Measurements from ENCODE around the gene SP140L. TPM values are rescaled to one million over a fixed set of nuclear protein-coding genes. Genes with fewer than 3 reads are reported as not detected.
"Not testable (repeated sequence)": the region's sequence is repeated elsewhere in the genome, so short reads cannot be mapped to it uniquely, and the experiment has no call there.

Gene SP140L
- total RNA-seq, 2 donors from 2014 or later: 13.2 to 14.4 TPM

DNA sequence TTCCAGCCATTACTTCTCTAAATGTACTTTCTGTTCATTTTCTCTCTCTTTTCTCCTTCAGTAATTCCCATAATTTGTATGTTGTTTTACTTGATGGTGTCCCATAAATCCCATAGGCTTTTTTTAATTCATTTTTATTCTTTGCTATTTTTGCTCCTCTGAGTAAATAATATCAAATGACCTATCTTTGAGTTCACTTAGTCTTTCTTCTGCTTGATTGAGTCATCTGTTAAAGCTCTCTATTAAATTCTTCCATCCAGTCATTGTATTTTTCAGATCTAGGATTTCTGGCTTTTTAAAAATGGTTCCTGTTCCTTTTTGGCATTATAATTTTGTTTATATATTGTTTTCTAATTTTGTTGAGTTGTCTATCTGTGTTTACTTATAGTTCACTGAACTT, 102.5 kb downstream of the SP140L start:
- no peak overlapping the region for H3K27ac ChIP-seq
- H3K27me3 ChIP-seq: no peaks in the 10 kb centered on the region
- TF ChIP-seq, protein P1, sequence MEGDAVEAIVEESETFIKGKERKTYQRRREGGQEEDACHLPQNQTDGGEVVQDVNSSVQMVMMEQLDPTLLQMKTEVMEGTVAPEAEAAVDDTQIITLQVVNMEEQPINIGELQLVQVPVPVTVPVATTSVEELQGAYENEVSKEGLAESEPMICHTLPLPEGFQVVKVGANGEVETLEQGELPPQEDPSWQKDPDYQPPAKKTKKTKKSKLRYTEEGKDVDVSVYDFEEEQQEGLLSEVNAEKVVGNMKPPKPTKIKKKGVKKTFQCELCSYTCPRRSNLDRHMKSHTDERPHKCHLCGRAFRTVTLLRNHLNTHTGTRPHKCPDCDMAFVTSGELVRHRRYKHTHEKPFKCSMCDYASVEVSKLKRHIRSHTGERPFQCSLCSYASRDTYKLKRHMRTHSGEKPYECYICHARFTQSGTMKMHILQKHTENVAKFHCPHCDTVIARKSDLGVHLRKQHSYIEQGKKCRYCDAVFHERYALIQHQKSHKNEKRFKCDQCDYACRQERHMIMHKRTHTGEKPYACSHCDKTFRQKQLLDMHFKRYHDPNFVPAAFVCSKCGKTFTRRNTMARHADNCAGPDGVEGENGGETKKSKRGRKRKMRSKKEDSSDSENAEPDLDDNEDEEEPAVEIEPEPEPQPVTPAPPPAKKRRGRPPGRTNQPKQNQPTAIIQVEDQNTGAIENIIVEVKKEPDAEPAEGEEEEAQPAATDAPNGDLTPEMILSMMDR (IDR thresholded peaks at IDR 0.05): no peak
- peaks cover 8% of the 10 kb centered on the region for H3K36me3 ChIP-seq
- no peaks in the 10 kb centered on the region for H3K9me3 ChIP-seq
- no peak overlapping the region for H3K4me3 ChIP-seq
- intact Hi-C loops (cut with DNase I): no loop called here
- DNase-seq: no peak
- no peaks in the 10 kb centered on the region for H3K4me1 ChIP-seq
- no peak overlapping the region for H3K9ac ChIP-seq (ENCODE audit: low read depth in 2 of 2, low read length in 2 of 2)

DNA sequence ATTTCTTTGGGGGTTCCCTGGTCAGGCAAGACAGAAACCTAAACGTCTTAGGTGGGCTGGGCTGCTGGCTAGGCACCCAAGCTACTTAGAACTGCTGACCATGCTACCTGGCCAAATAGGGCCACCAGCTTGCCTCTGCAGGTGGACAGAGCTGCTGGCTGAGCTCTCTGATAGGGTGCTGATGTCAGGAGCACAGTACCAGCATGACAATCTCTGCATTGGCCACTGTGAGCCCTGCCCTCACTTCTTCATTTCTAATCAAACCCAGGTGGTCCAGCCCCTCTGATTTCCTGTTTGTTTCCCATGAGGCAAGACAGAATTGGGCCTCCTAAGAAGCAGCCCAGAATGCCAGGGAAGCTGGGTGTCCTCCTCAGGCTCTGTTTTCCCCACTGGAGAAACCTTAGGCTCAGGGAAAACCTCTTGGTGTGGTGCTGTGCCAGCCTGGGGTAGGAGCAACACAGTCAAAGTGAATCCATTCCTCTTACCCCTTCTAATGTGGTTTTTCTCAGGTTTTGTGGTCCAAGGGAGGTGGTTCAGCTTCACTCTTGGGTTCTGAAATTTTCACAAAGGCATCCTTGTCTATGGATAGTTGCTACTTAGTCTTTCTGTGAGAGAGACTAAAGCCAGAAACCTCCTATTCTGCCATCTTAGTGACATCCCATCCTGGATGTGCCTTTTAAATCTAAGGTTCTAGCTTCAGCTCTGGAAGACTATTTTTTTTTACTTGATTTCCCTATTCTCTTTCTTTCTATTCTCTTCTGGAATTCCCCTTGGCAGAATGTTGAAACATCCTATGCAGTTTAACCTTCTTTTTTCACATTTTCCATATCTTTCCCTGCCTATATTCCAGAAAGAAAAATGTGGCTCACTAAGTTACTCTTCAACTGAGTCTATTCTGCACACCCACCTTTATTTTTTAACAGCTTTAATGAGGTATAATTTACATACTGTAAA, 104.2 kb downstream of the SP140L start:
- DNase-seq: no peak

DNA sequence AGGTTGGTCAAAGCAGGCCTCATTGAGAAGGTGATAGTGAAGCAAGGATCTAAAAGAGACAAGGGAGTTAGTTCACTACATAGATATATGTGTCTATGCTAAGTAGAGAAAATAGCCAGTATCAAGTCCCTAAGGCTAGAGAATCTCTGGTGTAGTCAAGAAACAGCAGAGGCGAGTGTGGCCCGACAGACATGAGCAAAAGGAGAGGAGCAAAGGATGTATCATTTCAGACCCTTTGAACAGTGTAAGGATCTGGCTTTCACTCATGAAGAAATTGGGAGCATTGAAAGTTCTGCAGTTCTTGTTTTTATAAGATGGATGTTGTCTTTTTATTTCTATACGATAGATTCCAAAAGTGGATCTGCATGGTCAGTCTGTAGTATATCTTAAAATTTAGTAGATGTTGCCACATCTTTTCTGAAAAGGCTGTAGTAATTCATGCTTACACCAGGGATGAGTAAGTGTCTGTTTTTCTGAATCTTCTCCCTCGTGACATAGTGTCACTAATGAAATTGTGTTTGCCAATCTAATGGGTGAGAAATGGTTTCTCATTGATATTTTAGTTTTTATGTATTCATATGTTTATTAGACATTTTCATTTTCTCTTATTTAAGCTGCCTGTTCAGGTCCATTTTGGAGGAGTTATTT, 107.8 kb downstream of the SP140L start:
- H3K27me3 ChIP-seq: no peaks in the 10 kb centered on the region
- peaks cover 3% of the 10 kb centered on the region for H3K36me3 ChIP-seq
- H3K9ac ChIP-seq (ENCODE audit: low read depth in 2 of 2, low read length in 2 of 2): no peak overlapping the region
- H3K9me3 ChIP-seq: no peaks in the 10 kb centered on the region
- H3K4me3 ChIP-seq: no peak overlapping the region
- intact Hi-C loops (cut with DNase I): no loop called here
- H3K27ac ChIP-seq: no peak overlapping the region
- TF ChIP-seq, protein P1 (IDR thresholded peaks at IDR 0.05): no peak
- no peaks in the 10 kb centered on the region for H3K4me1 ChIP-seq
- DNase-seq: no peak

More for the DNA sequence above, 104.2 kb downstream of the SP140L start:
- Histone ChIP-seq H3K36me3 (peaks cover 8% of the 10 kb centered on the region), H3K27ac (no peak overlapping the region), H3K4me3 (no peak overlapping the region), H3K4me1 (no peaks in the 10 kb centered on the region), H3K9ac (ENCODE audit: low read depth in 2 of 2, low read length in 2 of 2) (no peak overlapping the region), H3K27me3 (no peaks in the 10 kb centered on the region), H3K9me3 (no peaks in the 10 kb centered on the region)
- intact Hi-C loops (cut with DNase I): no loop called here
- TF ChIP-seq, protein P1 (IDR thresholded peaks at IDR 0.05): no peak

DNA sequence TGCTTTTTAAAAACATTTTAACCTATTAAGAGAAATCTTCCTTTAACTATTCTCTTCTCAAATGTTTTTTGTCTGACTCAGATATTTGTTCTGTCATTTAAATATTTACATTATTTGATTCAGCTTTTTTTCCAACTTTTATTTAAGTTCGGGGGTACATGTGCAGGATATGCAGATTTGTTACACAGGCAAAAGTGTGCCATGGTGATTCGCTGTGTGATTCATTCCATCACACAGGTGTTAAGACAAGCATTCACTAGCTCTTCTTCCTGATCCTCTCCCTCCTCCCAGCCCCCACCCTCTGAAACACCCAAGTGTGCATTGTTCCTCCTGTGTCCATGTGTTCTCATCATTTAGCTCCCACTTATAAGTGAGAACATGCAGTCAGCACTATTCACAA, 108.4 kb downstream of the SP140L start:
- Histone ChIP-seq H3K36me3 (no peaks in the 10 kb centered on the region), H3K4me3 (no peak overlapping the region), H3K4me1 (no peaks in the 10 kb centered on the region), H3K27ac (no peak overlapping the region), H3K9ac (ENCODE audit: low read depth in 2 of 2, low read length in 2 of 2) (no peak overlapping the region), H3K27me3 (no peaks in the 10 kb centered on the region), H3K9me3 (no peaks in the 10 kb centered on the region)
- DNase-seq: no peak
- intact Hi-C loops (cut with DNase I): no loop called here
- TF ChIP-seq, protein P1 (IDR thresholded peaks at IDR 0.05): no peak

DNA sequence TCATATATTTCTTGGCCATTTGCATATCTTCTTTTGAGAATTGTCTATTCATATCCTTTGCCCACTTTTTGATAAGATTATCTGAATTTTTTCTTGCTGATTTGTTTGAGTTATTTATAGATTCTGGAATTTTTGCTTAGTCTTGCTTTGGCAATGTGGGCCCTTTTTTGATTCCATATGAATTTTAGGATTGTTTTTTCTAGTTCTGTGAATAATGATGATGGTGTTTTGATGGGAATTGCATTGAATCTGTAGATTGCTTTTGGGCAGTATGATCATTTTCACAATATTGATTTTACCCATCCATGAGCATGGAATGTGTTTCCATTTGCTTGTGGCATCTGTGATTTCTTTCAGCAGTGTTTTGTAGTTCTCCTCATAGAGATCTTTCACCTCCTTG, 112.1 kb downstream of the SP140L start:
- H3K9me3 ChIP-seq; H3K4me3 ChIP-seq; H3K36me3 ChIP-seq; H3K4me1 ChIP-seq; DNase-seq; H3K27me3 ChIP-seq; H3K9ac ChIP-seq (ENCODE audit: low read depth in 2 of 2, low read length in 2 of 2); intact Hi-C loops (cut with DNase I); H3K27ac ChIP-seq: not testable (repeated sequence)

DNA sequence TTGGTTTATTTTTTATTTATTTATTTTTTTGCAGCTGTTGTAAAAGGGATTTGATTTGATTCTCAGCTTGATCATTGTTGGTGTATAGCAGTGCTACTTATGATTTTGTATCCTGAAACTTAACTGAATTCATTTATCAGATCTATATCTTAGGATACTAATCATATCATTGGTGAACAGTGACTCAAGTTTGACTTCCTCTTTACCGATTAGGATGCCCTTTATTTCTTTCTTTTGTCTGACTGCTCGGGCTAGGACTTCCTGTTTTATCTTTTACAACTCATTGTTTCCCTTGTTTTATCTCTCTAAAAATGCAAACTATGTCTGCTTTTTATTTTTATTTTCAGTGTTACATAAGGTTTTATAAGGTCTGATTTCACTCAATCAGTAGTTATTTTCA, 112.6 kb downstream of the SP140L start:
- no peak overlapping the region for H3K9ac ChIP-seq (ENCODE audit: low read depth in 2 of 2, low read length in 2 of 2)
- no peaks in the 10 kb centered on the region for H3K27me3 ChIP-seq
- no peak overlapping the region for H3K4me3 ChIP-seq
- H3K9me3 ChIP-seq: no peaks in the 10 kb centered on the region
- intact Hi-C loops (cut with DNase I): no loop called here
- H3K4me1 ChIP-seq: no peaks in the 10 kb centered on the region
- H3K27ac ChIP-seq: no peak overlapping the region
- TF ChIP-seq, protein P1 (IDR thresholded peaks at IDR 0.05): no peak
- no peak for DNase-seq
- no peaks in the 10 kb centered on the region for H3K36me3 ChIP-seq
